ENCODE measurements around the gene CSRNP2. TPM values are rescaled to one million over a fixed set of nuclear protein-coding genes. Genes with fewer than 3 reads are reported as not detected.

Gene CSRNP2
- total and polyA plus RNA-seq, 2 donors (not counting 1 experiment from before 2014, with no cell fraction given), result 19.8 to 21.4 TPM

- H3K27me3 ChIP-seq (ENCODE audit: control insufficient read depth, insufficient read depth, low read length), result no peaks in the 10 kb centered on the region
- no peaks in the 10 kb centered on the region for H3K4me1 ChIP-seq (ENCODE audit: control insufficient read depth, extremely low read depth, insufficient read depth, low read length)
- H3K4me2 ChIP-seq (ENCODE audit: extremely low read depth, insufficient read depth, low read length), result no peak overlapping the region
- H3K4me3 ChIP-seq (replicated peaks in 1 of 4; ENCODE audit: control extremely low read depth in 1 of 4, insufficient read depth in 1 of 4, low read depth in 3 of 4, low read length in 4 of 4), result no peak overlapping the region
- no peak overlapping the region for H2AFZ ChIP-seq (ENCODE audit: low read length)
- H4K20me1 ChIP-seq (ENCODE audit: control insufficient read depth, extremely low read depth, insufficient read depth, low read length), result no peaks in the 10 kb centered on the region
- H3K27ac ChIP-seq (ENCODE audit: insufficient read depth, low read length), result no peak overlapping the region
- no peaks in the 10 kb centered on the region for H3K9me3 ChIP-seq (ENCODE audit: control insufficient read depth, insufficient read depth, low read depth, low read length)
- no peak overlapping the region for H3K9ac ChIP-seq (ENCODE audit: insufficient read depth, low read length)
- no peaks in the 10 kb centered on the region for H3K79me2 ChIP-seq (ENCODE audit: control insufficient read depth, insufficient read depth, low read length)
- no peak for DNase-seq (ENCODE audit: low read depth in 2 of 2)
- H3K36me3 ChIP-seq (ENCODE audit: control insufficient read depth, insufficient read depth, low read length), result peaks cover 13% of the 10 kb centered on the region
- TF ChIP-seq EZH2 (IDR thresholded peaks at IDR 0.05; ENCODE audit: low read length, missing control alignments), result no peak
- TF ChIP-seq, protein P1, sequence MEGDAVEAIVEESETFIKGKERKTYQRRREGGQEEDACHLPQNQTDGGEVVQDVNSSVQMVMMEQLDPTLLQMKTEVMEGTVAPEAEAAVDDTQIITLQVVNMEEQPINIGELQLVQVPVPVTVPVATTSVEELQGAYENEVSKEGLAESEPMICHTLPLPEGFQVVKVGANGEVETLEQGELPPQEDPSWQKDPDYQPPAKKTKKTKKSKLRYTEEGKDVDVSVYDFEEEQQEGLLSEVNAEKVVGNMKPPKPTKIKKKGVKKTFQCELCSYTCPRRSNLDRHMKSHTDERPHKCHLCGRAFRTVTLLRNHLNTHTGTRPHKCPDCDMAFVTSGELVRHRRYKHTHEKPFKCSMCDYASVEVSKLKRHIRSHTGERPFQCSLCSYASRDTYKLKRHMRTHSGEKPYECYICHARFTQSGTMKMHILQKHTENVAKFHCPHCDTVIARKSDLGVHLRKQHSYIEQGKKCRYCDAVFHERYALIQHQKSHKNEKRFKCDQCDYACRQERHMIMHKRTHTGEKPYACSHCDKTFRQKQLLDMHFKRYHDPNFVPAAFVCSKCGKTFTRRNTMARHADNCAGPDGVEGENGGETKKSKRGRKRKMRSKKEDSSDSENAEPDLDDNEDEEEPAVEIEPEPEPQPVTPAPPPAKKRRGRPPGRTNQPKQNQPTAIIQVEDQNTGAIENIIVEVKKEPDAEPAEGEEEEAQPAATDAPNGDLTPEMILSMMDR (conservative IDR thresholded peaks at IDR 0.05 in 1 of 2, IDR thresholded peaks at IDR 0.05 in 1 of 2; ENCODE audit: low read depth in 1 of 2, low read length in 2 of 2), result no peak
Observed at GRCh38 chr12:51067229-51067628, 16.2 kb downstream of the CSRNP2 start.

- H3K79me2 ChIP-seq (ENCODE audit: control insufficient read depth, insufficient read depth, low read length), result no peaks in the 10 kb centered on the region
- H3K9me3 ChIP-seq (ENCODE audit: control insufficient read depth, insufficient read depth, low read depth, low read length), result no peaks in the 10 kb centered on the region
- H3K4me3 ChIP-seq (replicated peaks in 1 of 4; ENCODE audit: control extremely low read depth in 1 of 4, insufficient read depth in 1 of 4, low read depth in 3 of 4, low read length in 4 of 4), result no peak overlapping the region
- no peak overlapping the region for H3K27ac ChIP-seq (ENCODE audit: insufficient read depth, low read length)
- TF ChIP-seq, protein P1 (conservative IDR thresholded peaks at IDR 0.05 in 1 of 2, IDR thresholded peaks at IDR 0.05 in 1 of 2; ENCODE audit: low read depth in 1 of 2, low read length in 2 of 2), result no peak
- TF ChIP-seq EZH2 (IDR thresholded peaks at IDR 0.05; ENCODE audit: low read length, missing control alignments), result no peak
- no peak overlapping the region for H3K4me2 ChIP-seq (ENCODE audit: extremely low read depth, insufficient read depth, low read length)
- H3K36me3 ChIP-seq (ENCODE audit: control insufficient read depth, insufficient read depth, low read length), result peaks cover 13% of the 10 kb centered on the region
- no peak overlapping the region for H3K9ac ChIP-seq (ENCODE audit: insufficient read depth, low read length)
- no peak overlapping the region for H2AFZ ChIP-seq (ENCODE audit: low read length)
- no peak for DNase-seq (ENCODE audit: low read depth in 2 of 2)
- no peaks in the 10 kb centered on the region for H3K27me3 ChIP-seq (ENCODE audit: control insufficient read depth, insufficient read depth, low read length)
- no peaks in the 10 kb centered on the region for H4K20me1 ChIP-seq (ENCODE audit: control insufficient read depth, extremely low read depth, insufficient read depth, low read length)
- H3K4me1 ChIP-seq (ENCODE audit: control insufficient read depth, extremely low read depth, insufficient read depth, low read length), result no peaks in the 10 kb centered on the region
Observed at GRCh38 chr12:51065530-51065929, 17.9 kb downstream of the CSRNP2 start.

- H4K20me1 ChIP-seq (ENCODE audit: control insufficient read depth, extremely low read depth, insufficient read depth, low read length), result no peaks in the 10 kb centered on the region
- H3K27ac ChIP-seq (ENCODE audit: insufficient read depth, low read length), result no peak overlapping the region
- H3K79me2 ChIP-seq (ENCODE audit: control insufficient read depth, insufficient read depth, low read length), result no peaks in the 10 kb centered on the region
- peaks cover 19% of the 10 kb centered on the region for H3K36me3 ChIP-seq (ENCODE audit: control insufficient read depth, insufficient read depth, low read length)
- H3K4me3 ChIP-seq (replicated peaks in 1 of 4; ENCODE audit: control extremely low read depth in 1 of 4, insufficient read depth in 1 of 4, low read depth in 3 of 4, low read length in 4 of 4), result no peak overlapping the region
- H2AFZ ChIP-seq (ENCODE audit: low read length), result no peak overlapping the region
- no peak for DNase-seq (ENCODE audit: low read depth in 2 of 2)
- no peaks in the 10 kb centered on the region for H3K27me3 ChIP-seq (ENCODE audit: control insufficient read depth, insufficient read depth, low read length)
- no peaks in the 10 kb centered on the region for H3K9me3 ChIP-seq (ENCODE audit: control insufficient read depth, insufficient read depth, low read depth, low read length)
- H3K4me1 ChIP-seq (ENCODE audit: control insufficient read depth, extremely low read depth, insufficient read depth, low read length), result no peaks in the 10 kb centered on the region
- H3K4me2 ChIP-seq (ENCODE audit: extremely low read depth, insufficient read depth, low read length), result no peak overlapping the region
- no peak overlapping the region for H3K9ac ChIP-seq (ENCODE audit: insufficient read depth, low read length)
- TF ChIP-seq, protein P1 (conservative IDR thresholded peaks at IDR 0.05 in 1 of 2, IDR thresholded peaks at IDR 0.05 in 1 of 2; ENCODE audit: low read depth in 1 of 2, low read length in 2 of 2), result no peak
- TF ChIP-seq EZH2 (IDR thresholded peaks at IDR 0.05; ENCODE audit: low read length, missing control alignments), result no peak
Observed at GRCh38 chr12:51062631-51063397, 20.6 kb downstream of the CSRNP2 start.

All from fibroblast of lung (primary cell).